GM18526 (cell line): ENCODE data around the gene TNIK.

Experiments used
- POLR2A ChIP-seq: IDR thresholded peaks from 3 replicates; pipeline ENCODE4 v1.6.1; 2011; ENCODE audit not compliant: insufficient read length; ENCODE audit errors: extremely low read depth

The TNIK gene

GRCh38 chr3:171213178-171213577 is 247.0 kb downstream of the TNIK start:
- no peak for TF ChIP-seq POLR2A

- no peak for TF ChIP-seq POLR2A
Observed at GRCh38 chr3:171212648-171213047, 247.6 kb downstream of the TNIK start.

- no peak for TF ChIP-seq POLR2A
Observed at GRCh38 chr3:171206283-171206682, 253.9 kb downstream of the TNIK start.

GRCh38 chr3:171204942-171205341 is 255.3 kb downstream of the TNIK start:
- no peak for TF ChIP-seq POLR2A

GRCh38 chr3:171201825-171202224 is 258.4 kb downstream of the TNIK start:
- no peak for TF ChIP-seq POLR2A

GRCh38 chr3:171200750-171201088 is 259.5 kb downstream of the TNIK start:
- TF ChIP-seq POLR2A = no peak

GRCh38 chr3:171200052-171200749 is 260.0 kb downstream of the TNIK start:
- TF ChIP-seq POLR2A = no peak

GRCh38 chr3:171199473-171199829 is 260.8 kb downstream of the TNIK start:
- TF ChIP-seq POLR2A = no peak

- TF ChIP-seq POLR2A = no peak
Observed at GRCh38 chr3:171198781-171199472, 261.3 kb downstream of the TNIK start.

- TF ChIP-seq POLR2A = no peak
Observed at GRCh38 chr3:171195686-171196085, 264.5 kb downstream of the TNIK start.

GRCh38 chr3:171194965-171195364 is 265.2 kb downstream of the TNIK start:
- no peak for TF ChIP-seq POLR2A

GRCh38 chr3:171193693-171194092 is 266.5 kb downstream of the TNIK start:
- no peak for TF ChIP-seq POLR2A

- TF ChIP-seq POLR2A = no peak
Observed at GRCh38 chr3:171192176-171192854, 267.9 kb downstream of the TNIK start.

- TF ChIP-seq POLR2A = no peak
Observed at GRCh38 chr3:171190668-171191067, 269.5 kb downstream of the TNIK start.

GRCh38 chr3:171189394-171190080 is 270.7 kb downstream of the TNIK start:
- TF ChIP-seq POLR2A = no peak
